Keratinocyte (primary cell): ENCODE data around the gene LRRFIP2.

Experiments
- CTCF ChIP-seq, 3 experiments: IDR thresholded peaks in 1 of 3; conservative IDR thresholded peaks in 1 of 3; optimal IDR thresholded peaks in 1 of 3; 2 replicates in 2 of 3; 3 replicates in 1 of 3; pipeline versions ENCODE3 to v1.5.1; 2011; ENCODE audit warnings: low read length in 3 of 3, mild to moderate bottlenecking in 3 of 3, moderate library complexity in 2 of 3, control low read depth in 1 of 3, inconsistent platforms in 1 of 3; ENCODE audit not compliant: insufficient read depth in 2 of 3; ENCODE audit errors: extremely low read depth in 1 of 3
- EZH2 ChIP-seq: IDR thresholded peaks from one replicate; pipeline ENCODE4 v1.6.1; 2012; ENCODE audit warnings: inconsistent platforms, mild to moderate bottlenecking, low read length, moderate library complexity

GRCh38 chr3:37171144-37171543 is 3.2 kb downstream of the LRRFIP2 start:
- TF ChIP-seq CTCF (optimal IDR thresholded peaks at IDR 0.05 in 1 of 3, IDR thresholded peaks at IDR 0.05 in 1 of 3, conservative IDR thresholded peaks at IDR 0.05 in 1 of 3; ENCODE audit: extremely low read depth in 1 of 3, insufficient read depth in 2 of 3, low read length in 3 of 3) (no peak), EZH2 (no peak)
